ENCODE data around the gene ZNF423.

ZNF423 gene

GRCh38 chr16:49749816-49750215, 106.1 kb downstream of the ZNF423 start:
- DNase-seq (ENCODE audit: low spot score) = no peak

DNA sequence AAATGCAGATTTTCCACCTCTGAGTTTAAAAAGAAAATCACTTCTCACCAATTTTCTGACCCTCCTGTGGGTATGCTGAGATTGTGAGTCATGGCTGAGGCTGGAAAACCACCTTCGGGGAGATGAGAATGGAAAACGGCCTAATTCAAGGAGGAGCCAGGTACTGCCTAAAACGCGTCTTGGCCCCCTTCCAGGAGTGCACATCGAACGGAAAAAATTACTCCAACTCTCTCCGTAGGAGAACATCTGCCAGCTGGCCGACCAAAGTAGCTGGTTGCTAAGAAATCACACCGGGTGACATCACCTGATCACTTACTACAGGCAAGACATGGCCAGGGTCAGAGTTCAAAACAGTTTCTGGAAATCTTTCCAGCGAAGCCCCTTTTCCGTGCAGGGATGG, 107.6 kb downstream of the ZNF423 start:
- DNase-seq (ENCODE audit: low spot score) = no peak

DNA sequence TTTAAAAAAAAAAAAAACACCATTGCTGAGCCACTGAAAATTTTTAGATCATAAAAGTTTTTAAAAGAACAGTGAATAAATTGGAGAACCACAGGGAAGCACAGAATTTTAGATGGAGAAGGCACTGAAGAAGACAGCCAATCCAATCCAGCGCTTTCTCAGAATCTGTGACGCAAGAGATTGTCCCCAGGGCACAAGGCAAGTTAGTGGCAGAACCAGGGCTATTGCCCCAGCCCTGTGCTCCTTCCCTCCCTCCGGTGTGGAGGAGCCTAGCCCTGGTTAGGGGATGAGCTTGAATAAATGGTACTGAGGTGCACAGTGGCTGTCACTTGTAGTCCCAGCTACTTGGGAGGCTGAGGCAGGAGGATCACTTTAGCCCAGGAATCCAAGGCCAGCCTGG, 108.3 kb downstream of the ZNF423 start:
- DNase-seq (ENCODE audit: low spot score) = no peak

- DNase-seq (ENCODE audit: low spot score) = no peak
These were observed 109.4 kb downstream of the ZNF423 start for GRCh38 chr16:49746545-49746944.

DNA sequence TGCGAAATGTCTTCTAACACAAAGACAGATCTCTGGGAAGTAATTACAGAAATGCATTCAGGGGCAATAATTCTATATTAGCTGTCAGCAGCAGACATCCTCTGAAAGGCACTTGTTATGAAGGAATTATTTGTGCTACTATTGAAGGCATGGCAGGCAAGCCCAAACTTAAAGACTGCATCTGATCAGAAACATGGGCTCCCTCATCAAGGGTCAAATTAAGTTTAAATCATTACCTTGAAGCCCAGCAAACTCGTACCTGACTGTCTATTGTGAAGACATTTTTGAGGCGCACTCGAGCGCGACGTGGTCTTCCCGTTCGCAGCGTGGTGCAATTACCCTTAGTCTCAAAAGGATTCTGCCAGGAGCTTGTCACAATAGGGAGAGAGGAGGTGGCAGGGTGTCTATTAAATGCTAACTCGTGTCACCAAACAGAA, 110.6 kb downstream of the ZNF423 start:
- no peak for DNase-seq (ENCODE audit: low spot score)

GRCh38 chr16:49744244-49745220, 111.4 kb downstream of the ZNF423 start:
- no peak for DNase-seq (ENCODE audit: low spot score)

DNA sequence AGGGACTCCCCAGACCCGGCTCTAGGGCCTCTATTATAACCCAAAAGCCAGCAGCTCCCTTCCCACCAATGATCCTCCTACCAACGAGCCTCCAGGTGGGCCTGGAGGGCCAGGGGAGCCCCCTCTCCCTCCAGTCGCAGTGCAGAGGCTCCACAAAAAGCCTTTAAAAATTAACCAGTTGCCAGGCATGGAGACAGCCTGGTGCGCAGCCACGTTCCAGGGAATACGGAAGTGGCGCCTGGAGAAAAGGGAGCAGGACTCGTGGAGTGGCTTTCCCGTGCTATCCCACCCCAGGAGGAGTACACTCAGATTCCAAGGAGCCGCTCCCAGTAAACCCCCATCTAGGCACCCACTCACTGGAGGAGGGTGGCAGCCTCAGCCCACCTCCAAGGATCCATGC, 112.3 kb downstream of the ZNF423 start:
- DNase-seq (ENCODE audit: low spot score) = no peak

- no peak for DNase-seq (ENCODE audit: low spot score)
These were observed 112.8 kb downstream of the ZNF423 start for GRCh38 chr16:49743203-49743464.

DNA sequence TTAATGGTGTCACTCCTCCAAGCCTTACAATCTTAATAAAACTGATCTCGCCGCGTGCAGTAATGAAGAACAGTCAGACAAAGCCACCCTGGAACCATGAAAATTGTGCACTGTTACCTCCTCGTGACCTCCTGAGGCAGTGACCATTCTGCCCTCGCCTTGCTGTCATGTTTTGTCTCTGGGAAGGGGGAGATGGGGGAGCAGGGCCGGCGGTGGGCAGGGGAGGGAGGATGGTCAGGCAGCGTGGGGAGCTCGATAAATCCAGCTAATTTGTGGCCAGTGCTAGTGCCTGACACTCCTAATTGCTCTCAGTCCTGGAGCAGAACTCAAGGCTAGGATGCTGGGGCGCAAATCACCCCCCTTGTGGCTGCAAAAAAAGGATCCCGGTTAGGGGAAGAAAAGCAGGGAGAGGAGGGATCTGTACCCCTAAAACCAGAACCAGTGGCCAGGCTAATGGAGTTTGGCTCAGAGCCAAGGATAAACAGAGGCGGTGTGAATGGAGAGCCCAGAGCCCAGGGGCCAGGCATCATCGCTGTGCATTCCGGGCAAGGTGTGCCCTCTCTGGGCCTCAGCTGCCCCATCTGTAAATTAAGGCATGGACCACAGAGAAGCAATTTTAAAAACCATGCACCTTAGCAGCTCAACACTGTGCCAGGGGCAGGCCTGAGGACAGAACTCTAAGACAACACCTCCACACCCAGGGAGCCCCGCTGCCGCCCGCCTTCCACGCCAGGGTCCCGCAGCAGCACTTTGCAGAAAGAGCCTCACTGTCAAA, 113.3 kb downstream of the ZNF423 start:
- DNase-seq (ENCODE audit: low spot score) = no peak

GRCh38 chr16:49740256-49740655, 115.7 kb downstream of the ZNF423 start:
- no peak for DNase-seq (ENCODE audit: low spot score)

DNA sequence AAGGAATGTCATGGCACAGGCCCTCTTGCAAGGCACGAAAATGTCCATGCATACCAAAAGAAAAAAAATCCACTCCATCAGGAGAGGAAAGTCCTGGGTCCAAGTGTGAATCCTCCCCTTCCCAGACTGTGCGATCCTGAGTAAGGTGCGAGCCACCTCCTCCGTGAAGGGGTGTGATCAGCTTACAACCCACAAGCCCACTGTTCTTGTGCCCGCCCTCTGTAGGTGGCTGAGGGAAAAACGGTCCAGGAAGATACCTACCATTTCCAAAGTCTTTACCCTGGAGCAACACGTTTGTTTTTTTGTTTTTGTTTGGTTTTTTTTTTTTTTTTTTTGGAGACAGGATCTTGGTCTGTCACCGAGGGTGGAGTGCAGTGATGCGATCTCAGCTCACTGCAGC, 116.5 kb downstream of the ZNF423 start:
- DNase-seq (ENCODE audit: low spot score) = no peak

DNA sequence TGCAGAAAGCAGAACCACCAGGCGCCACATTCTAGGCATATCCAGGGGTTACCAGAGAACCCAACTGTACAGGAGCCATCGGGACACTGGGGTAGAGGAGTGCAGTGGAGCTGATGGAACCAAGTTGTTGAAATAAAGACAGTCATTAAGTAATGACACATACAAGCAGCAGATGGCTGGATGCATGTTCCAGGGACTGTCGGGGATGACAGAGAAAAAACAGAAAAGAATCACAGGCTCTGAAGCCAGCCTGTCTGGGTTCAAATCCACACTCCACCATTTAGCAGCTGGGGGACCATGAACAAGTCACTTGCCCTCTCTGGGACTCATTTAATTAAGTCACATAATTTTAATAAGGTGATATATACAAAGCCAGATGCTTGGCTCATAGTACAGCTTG, 117.1 kb downstream of the ZNF423 start:
- DNase-seq (ENCODE audit: low spot score) = no peak

DNA sequence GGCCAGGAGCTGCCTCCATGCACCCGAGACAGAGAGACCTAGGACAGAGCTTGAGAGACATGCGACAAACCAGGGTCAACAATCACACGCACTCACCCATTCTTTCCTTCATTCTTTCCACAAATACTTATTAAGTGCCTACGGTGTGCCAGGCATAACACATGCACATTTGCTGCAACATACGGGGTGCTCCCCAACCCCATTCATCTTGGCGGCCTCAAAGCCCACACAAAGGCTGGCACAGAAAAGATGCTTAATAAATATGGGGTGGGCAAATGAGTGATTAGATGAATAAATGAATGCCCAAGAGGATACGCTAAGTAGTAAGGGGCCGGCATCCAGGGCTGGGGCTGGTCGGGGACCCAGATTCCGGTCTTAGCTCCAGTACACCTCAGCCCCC, 117.9 kb downstream of the ZNF423 start:
- no peak for DNase-seq (ENCODE audit: low spot score)

GRCh38 chr16:49737541-49737940, 118.4 kb downstream of the ZNF423 start:
- DNase-seq (ENCODE audit: low spot score) = no peak

GRCh38 chr16:49734331-49734730, 121.6 kb downstream of the ZNF423 start:
- no peak for DNase-seq (ENCODE audit: low spot score)

DNA sequence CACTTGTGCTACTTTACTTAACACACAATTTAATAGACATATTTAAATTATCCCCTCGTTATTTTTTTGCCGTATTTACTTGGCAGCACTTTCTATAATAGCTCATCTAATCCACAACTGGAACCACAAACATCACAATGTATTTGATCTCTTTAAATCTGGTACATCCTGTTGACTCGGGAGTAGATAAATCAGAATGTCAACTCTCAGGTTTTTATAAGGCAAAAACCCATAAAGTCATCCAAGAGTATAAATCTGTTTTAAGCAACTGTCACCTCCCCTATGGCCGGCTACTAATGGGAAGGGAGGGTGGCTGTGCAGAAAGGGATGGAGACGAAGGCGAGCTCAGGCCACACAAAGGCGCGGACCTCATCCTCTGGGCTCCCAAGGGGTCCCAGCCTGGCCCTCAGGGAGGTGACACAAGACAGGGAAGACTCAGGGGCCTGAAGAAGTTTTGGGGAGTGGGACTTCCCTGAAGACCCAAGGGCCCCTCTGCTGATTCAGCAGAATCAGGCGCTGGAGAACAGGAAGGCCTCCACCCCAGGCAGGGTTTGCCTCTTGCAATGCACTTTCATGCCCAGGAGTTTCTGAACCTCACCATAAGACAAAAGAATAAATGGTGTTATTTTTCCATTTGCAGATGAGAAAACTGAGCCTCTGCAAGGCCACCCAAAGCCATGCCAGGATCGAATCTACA, 122.5 kb downstream of the ZNF423 start:
- DNase-seq (ENCODE audit: low spot score) = no peak

GRCh38 chr16:49731911-49732310, 124.0 kb downstream of the ZNF423 start:
- DNase-seq (ENCODE audit: low spot score) = no peak

DNA sequence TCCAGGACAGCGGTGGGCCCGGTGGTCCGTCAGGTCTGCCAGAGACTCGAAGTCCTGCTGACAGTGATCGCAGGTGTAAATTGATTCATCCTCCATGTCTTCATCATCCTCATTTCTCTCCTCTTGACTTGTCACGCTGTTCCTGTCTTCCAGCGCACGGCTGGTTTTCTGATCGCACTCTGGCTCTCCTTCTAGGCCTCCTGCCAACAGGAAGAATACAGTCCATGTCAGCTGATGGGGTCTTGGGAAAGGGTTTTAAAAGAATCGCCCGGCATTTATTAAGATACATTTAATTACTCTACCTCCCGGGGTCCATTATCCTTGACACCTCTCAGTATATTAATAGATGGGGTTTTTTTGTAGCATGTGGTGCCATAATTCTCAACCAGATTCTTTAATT, 125.1 kb downstream of the ZNF423 start:
- DNase-seq (ENCODE audit: low spot score) = no peak

- no peak for DNase-seq (ENCODE audit: low spot score)
These were observed 128.3 kb downstream of the ZNF423 start for GRCh38 chr16:49727611-49728010.

GRCh38 chr16:49726155-49726554, 129.8 kb downstream of the ZNF423 start:
- DNase-seq (ENCODE audit: low spot score) = no peak

DNA sequence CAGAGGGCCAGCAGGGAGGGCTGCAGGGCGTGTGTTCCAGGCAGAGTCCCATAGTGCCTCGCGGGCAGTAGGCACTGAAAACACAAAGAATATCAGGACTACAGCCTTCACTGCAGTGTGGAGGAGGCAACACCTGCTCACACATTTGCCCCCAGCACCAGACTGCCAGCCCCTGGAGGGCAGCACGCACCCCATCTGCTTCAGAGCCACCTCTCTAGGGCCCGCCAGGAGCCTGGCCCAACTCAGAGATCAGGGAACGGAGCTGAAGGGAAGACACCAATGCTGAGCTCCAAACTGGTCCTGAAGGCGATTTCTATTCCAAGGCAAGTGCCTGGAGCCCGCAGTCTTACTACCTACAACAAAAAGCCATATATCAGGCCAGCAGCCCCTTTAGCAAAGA, 130.3 kb downstream of the ZNF423 start:
- DNase-seq (ENCODE audit: low spot score) = no peak

GRCh38 chr16:49724774-49725173, 131.1 kb downstream of the ZNF423 start:
- DNase-seq (ENCODE audit: low spot score) = no peak

- DNase-seq (ENCODE audit: low spot score) = no peak
These were observed 132.6 kb downstream of the ZNF423 start for GRCh38 chr16:49723310-49723709.

Measured in SW480 (cell line).